Gastrocnemius medialis (tissue), 4 donors: ENCODE results near the gene TMEM107. TPM values are rescaled to one million over a fixed set of nuclear protein-coding genes. Genes with fewer than 3 reads are reported as not detected.
A peak's percentile ranks its signal among the peaks of the same experiment; 100 is the strongest.

ENCODE experiments used
- ATAC-seq, 2 donors: fragments of 150-250 bp; one replicate each; pipeline ENCODE4 v1.9.1; 2016
- DNase-seq, 2 donors: peaks; one replicate each; pipeline ENCODE4 v3.0.0-alpha.2; 2019
- H3K27ac ChIP-seq, 4 donors: fragments of 200-600 bp; sonication (generic); 1 replicate in 1 of 4; 2 replicates in 3 of 4; pipeline ENCODE4 v1.5.1; 2016 to 2018; ENCODE audit warnings: mild to moderate bottlenecking in 2 of 4, moderate library complexity in 1 of 4
- H3K27me3 ChIP-seq, 3 donors: fragments of 200-600 bp; sonication (generic) in 2 of 3; 1 replicate in 1 of 3; 2 replicates in 2 of 3; pipeline versions ENCODE4 v1.5.1 to v1.6.0; 2016 to 2019; ENCODE audit warnings: mild to moderate bottlenecking in 1 of 3, moderate library complexity in 1 of 3
- H3K36me3 ChIP-seq, 2 donors: fragments of 200-600 bp; sonication (generic) in 1 of 2; one replicate each; pipeline ENCODE4 v1.5.1; 2017 to 2018
- H3K4me1 ChIP-seq, 2 donors: fragments of 200-600 bp; sonication (generic) in 1 of 2; one replicate each; pipeline ENCODE4 v1.5.1; 2016 to 2017; ENCODE audit warnings: mild to moderate bottlenecking in 2 of 2
- H3K4me3 ChIP-seq, 4 donors: fragments of 200-600 bp; sonication (generic) in 3 of 4; 1 replicate in 1 of 4; 2 replicates in 3 of 4; pipeline ENCODE4 v1.5.1; 2016 to 2019; ENCODE audit warnings: mild to moderate bottlenecking in 2 of 4
- H3K9me3 ChIP-seq, 3 donors: fragments of 200-600 bp; sonication (generic) in 2 of 3; 1 replicate in 1 of 3; 2 replicates in 2 of 3; pipeline ENCODE4 v1.5.1; 2016 to 2019
- POLR2A ChIP-seq, 2 donors: fragments of 450-650 bp; IDR thresholded peaks; one replicate each; pipeline ENCODE4 v1.6.1; 2017; ENCODE audit warnings: antibody characterized with exemption in 2 of 2, mild to moderate bottlenecking in 2 of 2, moderate library complexity in 2 of 2
- in situ Hi-C, 4 donors: fragments of 200-750 bp; cut with MboI; loops; one replicate each; pipeline versions ENCODE4 v1.15.0 to v1.8.0; 2017; ENCODE audit warnings: low sequenced_read_pairs in 4 of 4
- intact Hi-C: fragments of 100-400 bp; cut with DNase I; formaldehyde crosslinking; loops from one replicate; pipeline ENCODE4 v1.15.1; 2023; ENCODE audit warnings: low total_unique reads
- total RNA-seq, 4 donors: library from RNA; depleted of rRNA; stranded (reverse); fragments of >200 nt; gene quantifications; one replicate each; pipeline versions ENCODE4 v1.1.0 to v1.2.3, GENCODE V29; 2016
- TF ChIP-seq, protein P1 (sequence below), 5 experiments: fragments of 450-650 bp in 3 of 5; fragments of 200-600 bp in 2 of 5; sonication (generic) in 2 of 5; IDR thresholded peaks in 4 of 5; conservative IDR thresholded peaks in 1 of 5; 1 replicate in 4 of 5; 2 replicates in 1 of 5; pipeline ENCODE4 v1.5.1; 2016 to 2019; ENCODE audit warnings: antibody characterized with exemption in 5 of 5, mild to moderate bottlenecking in 3 of 5, moderate library complexity in 3 of 5

TMEM107 gene
- total RNA-seq, 4 donors from 2014 or later, result 0.75 to 5.7 (median 3.1) TPM

DNA sequence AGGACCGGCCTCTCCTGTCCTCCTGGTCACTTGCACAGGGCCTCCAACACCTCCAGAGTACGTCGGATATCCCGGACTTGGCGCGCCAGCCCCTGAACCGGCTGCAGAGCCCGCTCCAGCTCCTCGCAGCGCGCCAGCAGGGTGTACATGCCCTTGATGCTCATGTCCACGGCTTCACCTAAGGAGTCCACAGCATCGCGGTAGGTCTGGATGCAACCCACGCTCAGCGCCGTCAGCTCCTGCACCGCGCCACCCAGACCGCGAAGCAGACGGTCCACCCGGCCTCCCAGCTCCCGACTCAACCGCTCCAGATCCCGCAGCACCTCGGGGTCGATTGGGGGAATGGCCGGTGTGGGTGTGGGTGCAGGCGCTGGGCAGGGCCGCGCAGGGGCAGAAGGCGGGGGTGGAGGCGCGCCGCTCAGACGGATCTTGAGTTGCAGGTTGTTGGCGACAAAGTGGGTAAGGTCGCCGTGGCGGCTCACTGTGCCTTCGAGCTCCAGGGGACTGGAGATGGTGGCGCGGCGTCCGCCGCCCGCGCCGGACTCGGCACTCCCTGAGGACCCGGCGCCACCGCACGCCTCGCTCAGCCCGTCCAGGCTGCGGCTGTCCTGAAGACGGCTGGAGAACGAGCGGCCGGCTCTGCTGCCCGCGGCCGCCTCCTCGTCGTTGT lies 13.0 kb upstream of the TMEM107 start:
- in situ Hi-C loops (loop anchor here in 1 of 4 donors (5.0 to 10.0 kb wide), 2 partner anchors 33 to 64 kb away; partner anchors contain the start of gene HES7), intact Hi-C loops (no loop called here)
- TF ChIP-seq POLR2A (IDR thresholded peaks at IDR 0.05), result no peak
- TF ChIP-seq, protein P1, sequence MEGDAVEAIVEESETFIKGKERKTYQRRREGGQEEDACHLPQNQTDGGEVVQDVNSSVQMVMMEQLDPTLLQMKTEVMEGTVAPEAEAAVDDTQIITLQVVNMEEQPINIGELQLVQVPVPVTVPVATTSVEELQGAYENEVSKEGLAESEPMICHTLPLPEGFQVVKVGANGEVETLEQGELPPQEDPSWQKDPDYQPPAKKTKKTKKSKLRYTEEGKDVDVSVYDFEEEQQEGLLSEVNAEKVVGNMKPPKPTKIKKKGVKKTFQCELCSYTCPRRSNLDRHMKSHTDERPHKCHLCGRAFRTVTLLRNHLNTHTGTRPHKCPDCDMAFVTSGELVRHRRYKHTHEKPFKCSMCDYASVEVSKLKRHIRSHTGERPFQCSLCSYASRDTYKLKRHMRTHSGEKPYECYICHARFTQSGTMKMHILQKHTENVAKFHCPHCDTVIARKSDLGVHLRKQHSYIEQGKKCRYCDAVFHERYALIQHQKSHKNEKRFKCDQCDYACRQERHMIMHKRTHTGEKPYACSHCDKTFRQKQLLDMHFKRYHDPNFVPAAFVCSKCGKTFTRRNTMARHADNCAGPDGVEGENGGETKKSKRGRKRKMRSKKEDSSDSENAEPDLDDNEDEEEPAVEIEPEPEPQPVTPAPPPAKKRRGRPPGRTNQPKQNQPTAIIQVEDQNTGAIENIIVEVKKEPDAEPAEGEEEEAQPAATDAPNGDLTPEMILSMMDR (IDR thresholded peaks at IDR 0.05 in 4 of 5, conservative IDR thresholded peaks at IDR 0.05 in 1 of 5), result no peak
- no peak for DNase-seq
- H3K4me1 ChIP-seq, result peaks cover 37 to 42% of the 10 kb centered on the region in 2 donors
- H3K27me3 ChIP-seq, result no peaks in the 10 kb centered on the region
- peak overlapping the region; percentile 59 to 98 (median 84) for H3K4me3 ChIP-seq
- peak overlapping the region; percentile 86 to 99 (median 97) for H3K27ac ChIP-seq
- no peak for ATAC-seq
- no peaks in the 10 kb centered on the region for H3K9me3 ChIP-seq
- H3K36me3 ChIP-seq, result no peaks in the 10 kb centered on the region

DNA sequence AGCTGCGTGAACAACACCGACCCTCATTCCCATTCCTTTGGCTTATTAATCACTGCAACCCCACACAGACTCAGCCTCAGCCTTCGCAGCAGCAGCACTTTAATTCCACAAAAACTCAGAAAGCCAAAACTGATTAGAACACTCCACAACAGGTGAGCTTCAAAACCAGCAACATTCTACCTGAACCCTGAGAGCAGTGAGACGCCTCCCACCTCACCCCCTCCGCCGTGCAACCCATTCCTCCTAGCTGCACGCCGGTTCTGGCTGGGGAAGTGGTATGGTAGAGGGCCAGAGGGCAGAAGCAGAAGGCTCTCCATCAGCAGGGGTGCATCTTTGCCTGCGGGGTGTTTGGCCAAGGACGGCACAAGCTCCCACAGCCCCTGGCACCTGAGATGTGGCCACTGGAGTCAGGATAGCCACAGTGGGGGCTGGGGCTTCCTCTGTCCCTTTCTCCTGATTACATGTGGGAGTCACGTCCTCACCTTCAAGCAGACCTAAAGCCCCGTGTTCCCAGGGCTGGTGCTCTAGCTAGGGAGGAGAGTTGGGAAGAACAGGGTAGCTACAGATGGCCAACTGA lies 12.2 kb upstream of the TMEM107 start:
- Histone ChIP-seq H3K36me3 (no peaks in the 10 kb centered on the region), H3K9me3 (no peaks in the 10 kb centered on the region), H3K4me1 (peaks cover 37 to 42% of the 10 kb centered on the region in 2 donors), H3K4me3 (peak overlapping the region; percentile 59 to 98 (median 84)), H3K27me3 (no peaks in the 10 kb centered on the region), H3K27ac (peak overlapping the region; percentile 86 to 99 (median 97))
- intact Hi-C loops (no loop called here), in situ Hi-C loops (loop anchor here in 1 of 4 donors (5.0 to 10.0 kb wide), 2 partner anchors 34 to 64 kb away; partner anchors contain the start of gene HES7)
- ATAC-seq, result no peak
- TF ChIP-seq POLR2A (IDR thresholded peaks at IDR 0.05), result no peak
- TF ChIP-seq, protein P1 (IDR thresholded peaks at IDR 0.05 in 4 of 5, conservative IDR thresholded peaks at IDR 0.05 in 1 of 5), result no peak
- no peak for DNase-seq

DNA sequence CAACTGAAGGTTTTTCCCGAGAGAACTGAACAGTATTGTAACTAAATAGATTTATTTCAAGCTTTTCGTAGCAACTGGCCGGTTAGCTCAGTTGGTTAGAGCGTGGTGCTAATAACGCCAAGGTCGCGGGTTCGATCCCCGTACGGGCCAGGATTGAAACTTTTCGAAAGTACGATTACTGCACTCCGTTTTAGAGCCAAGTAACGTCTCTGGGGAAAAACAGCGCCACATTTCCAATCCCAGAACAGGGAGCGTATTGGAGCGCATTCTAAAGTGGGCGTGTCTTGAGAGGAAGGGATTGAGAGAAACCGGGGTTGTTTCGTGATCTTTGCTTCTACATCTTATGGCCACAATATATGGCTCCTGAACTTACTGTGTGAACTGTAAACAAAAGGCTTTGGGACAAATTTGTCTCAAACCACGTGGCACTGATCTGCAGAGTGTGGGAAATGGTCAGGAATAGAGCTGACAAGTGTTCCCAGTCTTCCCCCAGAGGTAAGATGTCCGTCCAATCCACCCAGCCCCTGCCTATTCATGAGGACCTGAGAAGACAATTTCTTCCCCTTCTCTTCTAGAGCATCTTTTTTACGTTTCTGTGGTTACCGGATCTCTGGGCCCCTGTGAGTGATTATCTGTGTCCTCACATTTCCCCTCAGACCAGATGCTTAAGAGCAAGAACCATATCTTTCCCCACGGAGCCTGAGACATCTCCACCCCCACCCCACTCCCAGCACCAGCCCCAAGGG lies 11.5 kb upstream of the TMEM107 start:
- in situ Hi-C loops, result loop anchor here in 1 of 4 donors (5.0 to 10.0 kb wide), 2 partner anchors 35 to 63 kb away; partner anchors contain the start of gene HES7
- peak overlapping the region; percentile 59 to 98 (median 84) for H3K4me3 ChIP-seq
- H3K4me1 ChIP-seq, result peaks cover 35 to 39% of the 10 kb centered on the region in 2 donors
- peak in 1 of 2 donors; percentile 12 for TF ChIP-seq POLR2A (IDR thresholded peaks at IDR 0.05)
- TF ChIP-seq, protein P1 (IDR thresholded peaks at IDR 0.05 in 4 of 5, conservative IDR thresholded peaks at IDR 0.05 in 1 of 5), result no peak
- intact Hi-C loops, result loop anchor here (1.0 to 2.0 kb wide), 4 partner anchors 29 to 68 kb away; partner anchors contain the start of gene CTC1
- H3K27me3 ChIP-seq, result no peaks in the 10 kb centered on the region
- no peaks in the 10 kb centered on the region for H3K36me3 ChIP-seq
- H3K9me3 ChIP-seq, result no peaks in the 10 kb centered on the region
- H3K27ac ChIP-seq, result peak overlapping the region; percentile 86 to 99 (median 97)
- DNase-seq (peak; percentile 83 to 89), ATAC-seq (peak; percentile 42 to 48)

DNA sequence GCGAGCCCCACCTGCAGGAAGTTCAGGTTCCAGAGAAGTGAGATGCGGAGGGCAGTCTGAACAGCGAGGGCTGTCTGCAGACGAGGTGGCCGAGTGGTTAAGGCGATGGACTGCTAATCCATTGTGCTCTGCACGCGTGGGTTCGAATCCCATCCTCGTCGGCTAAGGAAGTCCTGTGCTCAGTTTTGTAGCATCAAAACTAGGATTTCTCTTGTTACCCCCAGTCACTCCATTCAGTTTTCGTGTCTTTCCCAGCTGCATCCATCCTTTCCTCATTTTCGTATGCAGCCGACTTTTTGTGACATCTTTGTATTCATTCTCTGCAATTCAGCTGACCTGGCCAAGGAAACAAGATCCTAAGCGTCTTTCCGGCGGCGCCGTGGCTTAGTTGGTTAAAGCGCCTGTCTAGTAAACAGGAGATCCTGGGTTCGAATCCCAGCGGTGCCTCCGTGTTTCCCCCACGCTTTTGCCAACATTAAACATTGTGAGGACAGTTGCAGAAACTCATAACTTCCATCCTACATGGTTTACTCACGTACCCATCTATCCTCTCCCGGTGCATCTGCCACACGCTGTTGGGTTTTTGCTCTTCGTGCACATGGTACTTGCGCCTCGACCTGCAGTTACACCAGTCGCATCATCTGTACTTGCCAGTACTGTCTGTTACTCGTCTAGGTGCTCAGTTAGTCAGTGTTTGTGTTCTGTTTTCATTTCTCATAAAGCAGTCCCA lies 10.8 kb upstream of the TMEM107 start:
- peaks cover 30 to 35% of the 10 kb centered on the region in 2 donors for H3K4me1 ChIP-seq
- in situ Hi-C loops, result loop anchor here in 1 of 4 donors (5.0 to 10.0 kb wide), 2 partner anchors 35 to 62 kb away; partner anchors contain the start of gene HES7

More for the DNA sequence above, 10.8 kb upstream of the TMEM107 start:
- TF ChIP-seq, protein P1 (IDR thresholded peaks at IDR 0.05 in 4 of 5, conservative IDR thresholded peaks at IDR 0.05 in 1 of 5), result peak in 2 of 5 experiments; percentile 34 to 57
- no peak for TF ChIP-seq POLR2A (IDR thresholded peaks at IDR 0.05)
- Histone ChIP-seq H3K36me3 (no peaks in the 10 kb centered on the region), H3K9me3 (no peaks in the 10 kb centered on the region), H3K4me3 (peak overlapping the region; percentile 59 to 98 (median 80)), H3K27ac (peak overlapping the region; percentile 86 to 99 (median 97)), H3K27me3 (no peaks in the 10 kb centered on the region)
- intact Hi-C loops, result loop anchor here (1.0 to 2.0 kb wide), 5 partner anchors 14 to 68 kb away; partner anchors contain the start of gene CTC1
- ATAC-seq (peak; percentile 68 to 71), DNase-seq (peak; percentile 88 to 95)
